Measurements from ENCODE around the gene CMTM4.

GRCh38 chr16:66691234-66691633 lies 5.3 kb downstream of the CMTM4 start:
- TF ChIP-seq CTCF (conservative IDR thresholded peaks at IDR 0.05; ENCODE audit: low read depth in 2 of 2) (no peak), POLR2AphosphoS5 (IDR thresholded peaks at IDR 0.05; ENCODE audit: low read depth) (no peak), STAT1 (IDR thresholded peaks at IDR 0.05; ENCODE audit: unreplicated experiment) (no peak), EZH2 (IDR thresholded peaks at IDR 0.05; ENCODE audit: low read depth, unreplicated experiment) (no peak), EZH2phosphoT487 (IDR thresholded peaks at IDR 0.05; ENCODE audit: unreplicated experiment) (no peak), CREB1 (CRISPR knock-in tag; IDR thresholded peaks at IDR 0.05; ENCODE audit: low read depth) (no peak), JUNB (IDR thresholded peaks at IDR 0.05; ENCODE audit: unreplicated experiment) (no peak), ZNF462 (CRISPR knock-in tag; IDR thresholded peaks at IDR 0.05) (no peak), REST (IDR thresholded peaks at IDR 0.05; ENCODE audit: unreplicated experiment) (no peak)

All from GM23338 (cell line).